Measurements from ENCODE around the gene JAG1.

The JAG1 gene

GRCh38 chr20:10634211-10634610 is 39.6 kb downstream of the JAG1 start:
- Histone ChIP-seq H3K27ac (ENCODE audit: insufficient read depth, low read length, poor library complexity, severe bottlenecking) (no peak overlapping the region), H3K36me3 (ENCODE audit: control insufficient read depth, insufficient read depth, low read length) (no peaks in the 10 kb centered on the region), H3K4me1 (ENCODE audit: control insufficient read depth, insufficient read depth, low read length, poor library complexity, severe bottlenecking) (no peaks in the 10 kb centered on the region), H3K4me3 (ENCODE audit: insufficient read depth, low read depth, low read length, poor library complexity, severe bottlenecking) (no peak overlapping the region), H3K9me3 (ENCODE audit: control insufficient read depth, low read length) (no peaks in the 10 kb centered on the region), H3K27me3 (replicated peaks; ENCODE audit: control insufficient read depth, insufficient read depth, low read length, poor library complexity, severe bottlenecking) (no peaks in the 10 kb centered on the region)
- no peak for DNase-seq

GRCh38 chr20:10633718-10634117 is 40.1 kb downstream of the JAG1 start:
- no peak for DNase-seq
- Histone ChIP-seq H3K4me1 (ENCODE audit: control insufficient read depth, insufficient read depth, low read length, poor library complexity, severe bottlenecking) (no peaks in the 10 kb centered on the region), H3K4me3 (ENCODE audit: insufficient read depth, low read depth, low read length, poor library complexity, severe bottlenecking) (no peak overlapping the region), H3K27me3 (replicated peaks; ENCODE audit: control insufficient read depth, insufficient read depth, low read length, poor library complexity, severe bottlenecking) (no peaks in the 10 kb centered on the region), H3K27ac (ENCODE audit: insufficient read depth, low read length, poor library complexity, severe bottlenecking) (no peak overlapping the region), H3K9me3 (ENCODE audit: control insufficient read depth, low read length) (no peaks in the 10 kb centered on the region), H3K36me3 (ENCODE audit: control insufficient read depth, insufficient read depth, low read length) (no peaks in the 10 kb centered on the region)

- no peaks in the 10 kb centered on the region for H3K4me1 ChIP-seq (ENCODE audit: control insufficient read depth, insufficient read depth, low read length, poor library complexity, severe bottlenecking)
- no peak for DNase-seq
- no peak overlapping the region for H3K27ac ChIP-seq (ENCODE audit: insufficient read depth, low read length, poor library complexity, severe bottlenecking)
- no peaks in the 10 kb centered on the region for H3K27me3 ChIP-seq (replicated peaks; ENCODE audit: control insufficient read depth, insufficient read depth, low read length, poor library complexity, severe bottlenecking)
- H3K9me3 ChIP-seq (ENCODE audit: control insufficient read depth, low read length), result no peaks in the 10 kb centered on the region
- H3K4me3 ChIP-seq (ENCODE audit: insufficient read depth, low read depth, low read length, poor library complexity, severe bottlenecking), result no peak overlapping the region
- H3K36me3 ChIP-seq (ENCODE audit: control insufficient read depth, insufficient read depth, low read length), result no peaks in the 10 kb centered on the region
Measured at GRCh38 chr20:10632721-10633509, 40.9 kb downstream of the JAG1 start.

GRCh38 chr20:10631126-10631525 is 42.7 kb downstream of the JAG1 start:
- Histone ChIP-seq H3K9me3 (ENCODE audit: control insufficient read depth, low read length) (no peaks in the 10 kb centered on the region), H3K36me3 (ENCODE audit: control insufficient read depth, insufficient read depth, low read length) (no peaks in the 10 kb centered on the region), H3K27ac (ENCODE audit: insufficient read depth, low read length, poor library complexity, severe bottlenecking) (no peak overlapping the region), H3K4me3 (ENCODE audit: insufficient read depth, low read depth, low read length, poor library complexity, severe bottlenecking) (no peak overlapping the region), H3K27me3 (replicated peaks; ENCODE audit: control insufficient read depth, insufficient read depth, low read length, poor library complexity, severe bottlenecking) (no peaks in the 10 kb centered on the region), H3K4me1 (ENCODE audit: control insufficient read depth, insufficient read depth, low read length, poor library complexity, severe bottlenecking) (no peaks in the 10 kb centered on the region)
- no peak for DNase-seq

- no peak for DNase-seq
- H3K4me1 ChIP-seq (ENCODE audit: control insufficient read depth, insufficient read depth, low read length, poor library complexity, severe bottlenecking), result no peaks in the 10 kb centered on the region
- H3K4me3 ChIP-seq (ENCODE audit: insufficient read depth, low read depth, low read length, poor library complexity, severe bottlenecking), result no peak overlapping the region
Measured at GRCh38 chr20:10629946-10630650, 43.7 kb downstream of the JAG1 start.

GRCh38 chr20:10626896-10627295 is 46.9 kb downstream of the JAG1 start:
- no peak for DNase-seq
- Histone ChIP-seq H3K36me3 (ENCODE audit: control insufficient read depth, insufficient read depth, low read length) (no peaks in the 10 kb centered on the region), H3K4me1 (ENCODE audit: control insufficient read depth, insufficient read depth, low read length, poor library complexity, severe bottlenecking) (no peaks in the 10 kb centered on the region), H3K27me3 (replicated peaks; ENCODE audit: control insufficient read depth, insufficient read depth, low read length, poor library complexity, severe bottlenecking) (no peaks in the 10 kb centered on the region), H3K9me3 (ENCODE audit: control insufficient read depth, low read length) (no peaks in the 10 kb centered on the region), H3K27ac (ENCODE audit: insufficient read depth, low read length, poor library complexity, severe bottlenecking) (no peak overlapping the region), H3K4me3 (ENCODE audit: insufficient read depth, low read depth, low read length, poor library complexity, severe bottlenecking) (no peak overlapping the region)

More at GRCh38 chr20:10629946-10630650, 43.7 kb downstream of the JAG1 start:
- no peaks in the 10 kb centered on the region for H3K9me3 ChIP-seq (ENCODE audit: control insufficient read depth, low read length)
- no peaks in the 10 kb centered on the region for H3K27me3 ChIP-seq (replicated peaks; ENCODE audit: control insufficient read depth, insufficient read depth, low read length, poor library complexity, severe bottlenecking)
- H3K27ac ChIP-seq (ENCODE audit: insufficient read depth, low read length, poor library complexity, severe bottlenecking), result no peak overlapping the region
- H3K36me3 ChIP-seq (ENCODE audit: control insufficient read depth, insufficient read depth, low read length), result no peaks in the 10 kb centered on the region

- no peaks in the 10 kb centered on the region for H3K9me3 ChIP-seq (ENCODE audit: control insufficient read depth, low read length)
- no peak overlapping the region for H3K27ac ChIP-seq (ENCODE audit: insufficient read depth, low read length, poor library complexity, severe bottlenecking)
- no peak for DNase-seq
- no peaks in the 10 kb centered on the region for H3K36me3 ChIP-seq (ENCODE audit: control insufficient read depth, insufficient read depth, low read length)
- no peaks in the 10 kb centered on the region for H3K27me3 ChIP-seq (replicated peaks; ENCODE audit: control insufficient read depth, insufficient read depth, low read length, poor library complexity, severe bottlenecking)
- no peaks in the 10 kb centered on the region for H3K4me1 ChIP-seq (ENCODE audit: control insufficient read depth, insufficient read depth, low read length, poor library complexity, severe bottlenecking)
- H3K4me3 ChIP-seq (ENCODE audit: insufficient read depth, low read depth, low read length, poor library complexity, severe bottlenecking), result no peak overlapping the region
Measured at GRCh38 chr20:10625641-10626040, 48.2 kb downstream of the JAG1 start.

- Histone ChIP-seq H3K4me1 (ENCODE audit: control insufficient read depth, insufficient read depth, low read length, poor library complexity, severe bottlenecking) (no peaks in the 10 kb centered on the region), H3K36me3 (ENCODE audit: control insufficient read depth, insufficient read depth, low read length) (no peaks in the 10 kb centered on the region), H3K9me3 (ENCODE audit: control insufficient read depth, low read length) (no peaks in the 10 kb centered on the region), H3K27ac (ENCODE audit: insufficient read depth, low read length, poor library complexity, severe bottlenecking) (no peak overlapping the region), H3K4me3 (ENCODE audit: insufficient read depth, low read depth, low read length, poor library complexity, severe bottlenecking) (no peak overlapping the region), H3K27me3 (replicated peaks; ENCODE audit: control insufficient read depth, insufficient read depth, low read length, poor library complexity, severe bottlenecking) (no peaks in the 10 kb centered on the region)
- no peak for DNase-seq
Measured at GRCh38 chr20:10622657-10623418, 51.0 kb downstream of the JAG1 start.

- H3K27me3 ChIP-seq (replicated peaks; ENCODE audit: control insufficient read depth, insufficient read depth, low read length, poor library complexity, severe bottlenecking), result no peaks in the 10 kb centered on the region
- no peaks in the 10 kb centered on the region for H3K36me3 ChIP-seq (ENCODE audit: control insufficient read depth, insufficient read depth, low read length)
- no peaks in the 10 kb centered on the region for H3K9me3 ChIP-seq (ENCODE audit: control insufficient read depth, low read length)
- H3K4me1 ChIP-seq (ENCODE audit: control insufficient read depth, insufficient read depth, low read length, poor library complexity, severe bottlenecking), result no peaks in the 10 kb centered on the region
- H3K27ac ChIP-seq (ENCODE audit: insufficient read depth, low read length, poor library complexity, severe bottlenecking), result no peak overlapping the region
- no peak overlapping the region for H3K4me3 ChIP-seq (ENCODE audit: insufficient read depth, low read depth, low read length, poor library complexity, severe bottlenecking)
- DNase-seq, result no peak
Measured at GRCh38 chr20:10621149-10621548, 52.6 kb downstream of the JAG1 start.

GRCh38 chr20:10619427-10619826 is 54.4 kb downstream of the JAG1 start:
- no peaks in the 10 kb centered on the region for H3K36me3 ChIP-seq (ENCODE audit: control insufficient read depth, insufficient read depth, low read length)
- no peak overlapping the region for H3K27ac ChIP-seq (ENCODE audit: insufficient read depth, low read length, poor library complexity, severe bottlenecking)
- no peaks in the 10 kb centered on the region for H3K4me1 ChIP-seq (ENCODE audit: control insufficient read depth, insufficient read depth, low read length, poor library complexity, severe bottlenecking)
- no peaks in the 10 kb centered on the region for H3K9me3 ChIP-seq (ENCODE audit: control insufficient read depth, low read length)
- no peak for DNase-seq
- no peaks in the 10 kb centered on the region for H3K27me3 ChIP-seq (replicated peaks; ENCODE audit: control insufficient read depth, insufficient read depth, low read length, poor library complexity, severe bottlenecking)
- H3K4me3 ChIP-seq (ENCODE audit: insufficient read depth, low read depth, low read length, poor library complexity, severe bottlenecking), result no peak overlapping the region

All from effector memory CD4-positive, alpha-beta T cell (primary cell).